ENCODE measurements around the gene GPD2. TPM values are rescaled to one million over a fixed set of nuclear protein-coding genes. Genes with fewer than 3 reads are reported as not detected.

The GPD2 gene
- total RNA-seq, 4 donors from 2014 or later: 78.0 to 127 (median 105) TPM

- H3K4me1 ChIP-seq: peaks cover 30 to 46% of the 10 kb centered on the region in 2 donors
- DNase-seq: no peak
- intact Hi-C loops (cut with DNase I): no loop called here
- WGBS, 2 donors: 8% methylated on average over 2 of the region's 18 CpGs; no CpG with 5 or more reads in 1 of the 2 donors
- TF ChIP-seq CTCF (IDR thresholded peaks at IDR 0.05) (no peak), POLR2A (IDR thresholded peaks at IDR 0.05) (no peak)
- no peaks in the 10 kb centered on the region for H3K9me3 ChIP-seq
- H3K4me3 ChIP-seq (replicated peaks in 1 of 3): peak overlapping the region; percentile 46 to 57 (median 52)
- H3K27me3 ChIP-seq: no peaks in the 10 kb centered on the region
- peak overlapping the region; percentile 96 to 99 (median 99) for H3K27ac ChIP-seq
- H3K36me3 ChIP-seq: no peaks in the 10 kb centered on the region
These were observed 822 bp upstream of the GPD2 start for GRCh38 chr2:156435396-156435717.

GRCh38 chr2:156436497-156437085 is 412 bp downstream of the GPD2 start:
- H3K4me1 ChIP-seq: peaks cover 20 to 33% of the 10 kb centered on the region in 2 donors
- 1 to 2% methylated on average over 14 to 15 of the region's 15 CpGs for WGBS, 2 donors
- peak overlapping the region; percentile 96 to 99 (median 99) for H3K27ac ChIP-seq
- TF ChIP-seq CTCF (IDR thresholded peaks at IDR 0.05): no peak
- TF ChIP-seq POLR2A (IDR thresholded peaks at IDR 0.05): no peak
- DNase-seq: peak; percentile 28 to 30
- H3K9me3 ChIP-seq: no peaks in the 10 kb centered on the region
- H3K4me3 ChIP-seq (replicated peaks in 1 of 3): peak overlapping the region in 2 of 3 donors; percentile 48 to 52
- H3K27me3 ChIP-seq: no peaks in the 10 kb centered on the region
- no peaks in the 10 kb centered on the region for H3K36me3 ChIP-seq
- intact Hi-C loops (cut with DNase I): no loop called here

- H3K27ac ChIP-seq: peak overlapping the region; percentile 96 to 99 (median 99)
- H3K36me3 ChIP-seq: no peaks in the 10 kb centered on the region
- DNase-seq: peak; percentile 27 to 43
- intact Hi-C loops (cut with DNase I): no loop called here
- H3K27me3 ChIP-seq: no peaks in the 10 kb centered on the region
- TF ChIP-seq POLR2A (IDR thresholded peaks at IDR 0.05) (no peak), CTCF (IDR thresholded peaks at IDR 0.05) (no peak)
- peak overlapping the region in 1 of 3 donors; percentile 52 for H3K4me3 ChIP-seq (replicated peaks in 1 of 3)
- no peaks in the 10 kb centered on the region for H3K9me3 ChIP-seq
- WGBS, 2 donors: 26 to 27% methylated on average over 6 of the region's 6 CpGs
- peaks cover 20 to 33% of the 10 kb centered on the region in 2 donors for H3K4me1 ChIP-seq
These were observed 1.2 kb downstream of the GPD2 start for GRCh38 chr2:156437272-156437930.

- Histone ChIP-seq H3K36me3 (no peaks in the 10 kb centered on the region), H3K4me3 (replicated peaks in 1 of 3) (no peak overlapping the region), H3K27ac (peak overlapping the region in 1 of 3 donors; percentile 96), H3K9me3 (no peaks in the 10 kb centered on the region), H3K27me3 (no peaks in the 10 kb centered on the region), H3K4me1 (peaks cover 20 to 33% of the 10 kb centered on the region in 2 donors)
- intact Hi-C loops (cut with DNase I): no loop called here
- 96 to 97% methylated on average over 4 of the region's 4 CpGs for WGBS, 2 donors
- no peak for DNase-seq
- TF ChIP-seq POLR2A (IDR thresholded peaks at IDR 0.05) (no peak), CTCF (IDR thresholded peaks at IDR 0.05) (no peak)
These were observed 1.8 kb downstream of the GPD2 start for GRCh38 chr2:156437931-156438410.

GRCh38 chr2:156443089-156443488 is 6.9 kb downstream of the GPD2 start:
- TF ChIP-seq CTCF (IDR thresholded peaks at IDR 0.05): no peak
- intact Hi-C loops (cut with DNase I): no loop called here

More at GRCh38 chr2:156443089-156443488, 6.9 kb downstream of the GPD2 start:
- Histone ChIP-seq H3K9me3 (no peaks in the 10 kb centered on the region), H3K4me1 (peaks cover 3 to 18% of the 10 kb centered on the region in 2 donors), H3K4me3 (replicated peaks in 1 of 3) (no peak overlapping the region), H3K36me3 (no peaks in the 10 kb centered on the region), H3K27me3 (no peaks in the 10 kb centered on the region), H3K27ac (no peak overlapping the region)
- DNase-seq: no peak
